ENCODE results near the gene ATE1. TPM values are rescaled to one million over a fixed set of nuclear protein-coding genes. Genes with fewer than 3 reads are reported as not detected.

The ATE1 gene
- total RNA-seq, 1 donor from 2014 or later, result 34.4 TPM

DNA sequence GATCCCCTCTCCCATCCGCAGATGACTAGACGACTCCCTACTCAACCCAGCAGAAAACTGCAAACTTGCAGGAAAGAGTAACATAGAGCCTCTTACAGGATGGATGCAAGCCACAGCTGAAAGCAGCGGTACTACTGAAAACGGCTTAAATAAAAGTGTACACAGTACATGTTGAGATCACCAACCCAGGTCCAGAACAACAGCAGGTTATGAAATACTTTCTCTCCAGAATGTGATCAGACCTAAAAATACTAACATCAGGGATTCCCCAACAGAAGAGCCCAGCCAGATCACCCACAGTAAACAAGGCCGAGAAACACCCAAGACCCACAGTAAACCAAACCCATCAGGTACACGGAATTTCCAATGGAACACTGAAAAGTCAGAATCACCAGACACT is 13.2 kb downstream of the ATE1 start:
- Histone ChIP-seq H3K27ac (replicated peaks) (peak overlapping the region; percentile 42), H3K9me3 (replicated peaks) (no peaks in the 10 kb centered on the region), H3K36me3 (peaks cover 44% of the 10 kb centered on the region), H3K4me1 (peaks cover 37% of the 10 kb centered on the region), H3K4me3 (no peak overlapping the region), H3K27me3 (ENCODE audit: low read depth) (no peaks in the 10 kb centered on the region)
- DNase-seq, result no peak
- TF ChIP-seq, protein P1, sequence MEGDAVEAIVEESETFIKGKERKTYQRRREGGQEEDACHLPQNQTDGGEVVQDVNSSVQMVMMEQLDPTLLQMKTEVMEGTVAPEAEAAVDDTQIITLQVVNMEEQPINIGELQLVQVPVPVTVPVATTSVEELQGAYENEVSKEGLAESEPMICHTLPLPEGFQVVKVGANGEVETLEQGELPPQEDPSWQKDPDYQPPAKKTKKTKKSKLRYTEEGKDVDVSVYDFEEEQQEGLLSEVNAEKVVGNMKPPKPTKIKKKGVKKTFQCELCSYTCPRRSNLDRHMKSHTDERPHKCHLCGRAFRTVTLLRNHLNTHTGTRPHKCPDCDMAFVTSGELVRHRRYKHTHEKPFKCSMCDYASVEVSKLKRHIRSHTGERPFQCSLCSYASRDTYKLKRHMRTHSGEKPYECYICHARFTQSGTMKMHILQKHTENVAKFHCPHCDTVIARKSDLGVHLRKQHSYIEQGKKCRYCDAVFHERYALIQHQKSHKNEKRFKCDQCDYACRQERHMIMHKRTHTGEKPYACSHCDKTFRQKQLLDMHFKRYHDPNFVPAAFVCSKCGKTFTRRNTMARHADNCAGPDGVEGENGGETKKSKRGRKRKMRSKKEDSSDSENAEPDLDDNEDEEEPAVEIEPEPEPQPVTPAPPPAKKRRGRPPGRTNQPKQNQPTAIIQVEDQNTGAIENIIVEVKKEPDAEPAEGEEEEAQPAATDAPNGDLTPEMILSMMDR (IDR thresholded peaks at IDR 0.05; ENCODE audit: borderline replicate concordance), result no peak
- intact Hi-C loops (cut with micrococcal nuclease), result no loop called here

DNA sequence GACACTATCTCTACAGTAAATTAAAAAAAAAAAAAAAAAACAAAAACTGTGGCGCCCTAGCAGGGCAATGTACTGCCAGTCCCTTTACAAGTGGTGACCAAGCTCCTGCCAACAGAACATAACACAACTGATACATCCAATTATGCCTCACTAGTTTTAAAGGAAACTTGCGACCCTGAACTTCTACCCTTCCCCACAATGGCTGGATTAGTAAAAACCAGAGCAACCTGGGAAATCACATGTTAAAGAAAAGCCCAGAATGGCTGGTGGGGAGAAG is 16.5 kb downstream of the ATE1 start:
- Histone ChIP-seq H3K27me3 (ENCODE audit: low read depth) (no peaks in the 10 kb centered on the region), H3K27ac (replicated peaks) (peak overlapping the region; percentile 34), H3K4me3 (no peak overlapping the region), H3K9me3 (replicated peaks) (no peaks in the 10 kb centered on the region), H3K4me1 (peaks cover 27% of the 10 kb centered on the region), H3K36me3 (peaks cover 61% of the 10 kb centered on the region)
- TF ChIP-seq, protein P1 (IDR thresholded peaks at IDR 0.05; ENCODE audit: borderline replicate concordance), result no peak
- DNase-seq, result no peak
- intact Hi-C loops (cut with micrococcal nuclease), result no loop called here

DNA sequence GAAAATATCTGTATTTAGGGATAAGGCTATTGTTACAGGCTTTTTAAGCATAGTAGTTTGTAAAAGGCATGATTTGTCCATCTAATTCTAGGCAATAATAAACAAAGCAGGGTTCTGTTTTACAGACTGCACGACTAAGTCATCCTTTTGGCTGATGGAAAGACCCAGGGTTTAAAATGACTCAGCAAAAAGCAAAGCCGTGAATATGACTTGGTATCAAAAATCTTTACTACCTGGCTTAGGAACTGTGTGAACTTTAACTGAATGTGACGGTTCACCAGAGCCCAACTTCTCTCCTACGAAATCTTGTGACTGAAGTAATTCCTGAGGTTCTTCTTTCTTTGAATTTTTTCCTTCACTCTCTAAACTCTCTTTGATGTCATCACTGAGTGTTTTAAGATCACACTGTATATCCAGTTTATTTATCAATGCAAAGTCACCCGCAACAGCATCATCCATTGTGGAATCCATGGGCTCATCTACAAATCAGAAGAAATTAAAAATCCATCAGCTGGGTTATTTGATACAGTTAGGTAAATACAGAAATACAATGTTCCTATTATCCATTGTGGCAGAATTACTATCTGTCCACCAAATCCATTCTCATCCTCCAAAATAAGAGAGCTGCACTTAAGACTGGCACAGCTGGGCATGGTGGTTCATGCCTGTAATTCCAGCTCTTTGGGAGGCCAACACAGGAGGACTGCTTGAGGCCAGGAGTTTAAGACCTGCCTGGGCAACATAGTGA is 17.0 kb downstream of the ATE1 start:
- Histone ChIP-seq H3K27me3 (ENCODE audit: low read depth) (no peaks in the 10 kb centered on the region), H3K4me1 (peaks cover 27% of the 10 kb centered on the region), H3K4me3 (no peak overlapping the region), H3K36me3 (peaks cover 65% of the 10 kb centered on the region), H3K27ac (replicated peaks) (peak overlapping the region; percentile 34), H3K9me3 (replicated peaks) (no peaks in the 10 kb centered on the region)
- intact Hi-C loops (cut with micrococcal nuclease), result no loop called here
- no peak for DNase-seq
- TF ChIP-seq, protein P1 (IDR thresholded peaks at IDR 0.05; ENCODE audit: borderline replicate concordance), result no peak

DNA sequence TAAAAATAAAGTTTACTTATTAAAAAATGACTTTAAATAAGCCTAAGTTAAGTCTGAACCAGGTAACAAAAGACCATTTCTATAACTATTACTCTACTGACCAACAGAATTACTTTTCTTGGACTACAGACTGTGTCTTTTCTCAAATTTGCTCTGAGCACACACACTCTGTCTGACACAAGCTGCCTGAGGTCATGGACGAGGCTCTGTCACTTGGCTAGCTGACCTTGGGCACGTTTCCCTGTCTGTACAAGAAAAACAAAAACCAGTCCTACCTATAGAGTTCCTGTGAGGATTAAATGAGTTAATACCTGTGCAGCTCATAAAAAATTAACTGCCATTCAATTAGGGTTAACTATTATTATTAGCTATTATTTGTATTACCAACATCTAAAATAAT is 22.9 kb downstream of the ATE1 start:
- intact Hi-C loops (cut with micrococcal nuclease), result no loop called here
- H3K36me3 ChIP-seq, result peaks cover 57% of the 10 kb centered on the region
- no peak for DNase-seq

DNA sequence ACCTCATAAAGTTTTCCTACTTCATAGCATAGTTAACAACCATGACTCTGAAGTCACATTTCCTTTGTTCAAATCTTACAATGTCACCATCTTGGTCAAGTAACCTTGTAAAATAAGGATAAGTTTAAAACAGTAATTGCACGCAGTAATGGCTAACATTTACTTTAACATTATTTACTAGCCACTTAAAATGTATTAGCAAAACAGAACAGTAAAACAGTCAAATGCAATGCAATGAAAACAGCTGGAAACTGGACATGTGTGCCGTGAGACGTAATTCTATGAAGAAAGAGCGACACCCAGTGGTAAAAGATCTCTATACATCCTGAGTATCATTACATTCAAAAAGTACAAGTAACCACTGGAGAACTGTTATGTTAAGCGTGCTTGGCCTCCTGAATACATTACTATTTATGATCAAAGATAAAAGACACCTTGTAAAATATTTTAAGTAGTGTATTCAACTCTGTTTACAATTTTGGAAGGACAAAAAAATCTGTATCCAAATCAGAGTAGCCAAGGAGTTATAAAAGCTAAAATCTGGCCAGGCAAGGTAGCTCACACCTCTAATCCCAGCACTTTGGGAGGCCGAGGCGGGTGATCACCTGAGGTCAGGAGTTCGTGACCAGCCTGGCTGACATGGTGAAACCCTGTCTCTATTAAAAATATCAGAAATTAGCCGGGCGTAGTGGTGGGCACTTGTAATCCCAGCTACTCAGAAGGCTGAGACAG is 27.2 kb downstream of the ATE1 start:
- Histone ChIP-seq H3K4me3 (no peak overlapping the region), H3K4me1 (peaks cover 10% of the 10 kb centered on the region), H3K9me3 (replicated peaks) (no peaks in the 10 kb centered on the region), H3K27ac (replicated peaks) (no peak overlapping the region), H3K36me3 (peaks cover 45% of the 10 kb centered on the region), H3K27me3 (ENCODE audit: low read depth) (no peaks in the 10 kb centered on the region)
- TF ChIP-seq, protein P1 (IDR thresholded peaks at IDR 0.05; ENCODE audit: borderline replicate concordance), result peak; percentile 80
- intact Hi-C loops (cut with micrococcal nuclease), result no loop called here
- no peak for DNase-seq

More for the DNA sequence above, 22.9 kb downstream of the ATE1 start:
- Histone ChIP-seq H3K27ac (replicated peaks) (peak overlapping the region; percentile 30), H3K27me3 (ENCODE audit: low read depth) (no peaks in the 10 kb centered on the region), H3K9me3 (replicated peaks) (no peaks in the 10 kb centered on the region), H3K4me3 (no peak overlapping the region), H3K4me1 (peaks cover 10% of the 10 kb centered on the region)
- TF ChIP-seq, protein P1 (IDR thresholded peaks at IDR 0.05; ENCODE audit: borderline replicate concordance), result no peak

Measured in left ventricle myocardium inferior (tissue), 1 donor.